ENCODE results near the gene MBD2. TPM values are rescaled to one million over a fixed set of nuclear protein-coding genes. Genes with fewer than 3 reads are reported as not detected.

The MBD2 gene, protein sequence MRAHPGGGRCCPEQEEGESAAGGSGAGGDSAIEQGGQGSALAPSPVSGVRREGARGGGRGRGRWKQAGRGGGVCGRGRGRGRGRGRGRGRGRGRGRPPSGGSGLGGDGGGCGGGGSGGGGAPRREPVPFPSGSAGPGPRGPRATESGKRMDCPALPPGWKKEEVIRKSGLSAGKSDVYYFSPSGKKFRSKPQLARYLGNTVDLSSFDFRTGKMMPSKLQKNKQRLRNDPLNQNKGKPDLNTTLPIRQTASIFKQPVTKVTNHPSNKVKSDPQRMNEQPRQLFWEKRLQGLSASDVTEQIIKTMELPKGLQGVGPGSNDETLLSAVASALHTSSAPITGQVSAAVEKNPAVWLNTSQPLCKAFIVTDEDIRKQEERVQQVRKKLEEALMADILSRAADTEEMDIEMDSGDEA
- total RNA-seq (123 TPM), polyA plus RNA-seq (ENCODE audit: insufficient read depth, low read depth, low replicate concordance) (79.1 TPM)
- long read RNA-seq, donor 1, full-length matches to known transcripts, result 12 of 31 reads
- long read RNA-seq, donor 1, partial matches to known transcripts, result 19 of 31 reads
- long read RNA-seq, donor 1, other reads (novel, unspliced or antisense), result 0 of 31 reads
- long read RNA-seq, donor 2, full-length matches to known transcripts, result 21 of 21 reads
- long read RNA-seq, donor 2, partial matches to known transcripts, result 0 of 21 reads
- long read RNA-seq, donor 2, other reads (novel, unspliced or antisense), result 0 of 21 reads
- long read RNA-seq, donor 3, full-length matches to known transcripts, result 28 of 40 reads
- long read RNA-seq, donor 3, partial matches to known transcripts, result 12 of 40 reads
- long read RNA-seq, donor 3, other reads (novel, unspliced or antisense), result 0 of 40 reads
- long read RNA-seq, donor 4, full-length matches to known transcripts, result 24 of 29 reads
- long read RNA-seq, donor 4, partial matches to known transcripts, result 0 of 29 reads
- long read RNA-seq, donor 4, other reads (novel, unspliced or antisense), result 5 of 29 reads
- long read RNA-seq, donor 5, full-length matches to known transcripts, result 2 of 2 reads
- long read RNA-seq, donor 5, partial matches to known transcripts, result 0 of 2 reads
- long read RNA-seq, donor 5, other reads (novel, unspliced or antisense), result 0 of 2 reads
- long read RNA-seq, donor 6, full-length matches to known transcripts, result 8 of 8 reads
- long read RNA-seq, donor 6, partial matches to known transcripts, result 0 of 8 reads
- long read RNA-seq, donor 6, other reads (novel, unspliced or antisense), result 0 of 8 reads
- long read RNA-seq, donor 7, full-length matches to known transcripts, result 124 of 140 reads
- long read RNA-seq, donor 7, partial matches to known transcripts, result 3 of 140 reads
- long read RNA-seq, donor 7, other reads (novel, unspliced or antisense), result 13 of 140 reads
- long read RNA-seq, donor 8, full-length matches to known transcripts, result 18 of 29 reads
- long read RNA-seq, donor 8, partial matches to known transcripts, result 11 of 29 reads
- long read RNA-seq, donor 8, other reads (novel, unspliced or antisense), result 0 of 29 reads
- long read RNA-seq, donor 9, full-length matches to known transcripts, result 5 of 5 reads
- long read RNA-seq, donor 9, partial matches to known transcripts, result 0 of 5 reads
- long read RNA-seq, donor 9, other reads (novel, unspliced or antisense), result 0 of 5 reads
- long read RNA-seq, donor 10, full-length matches to known transcripts, result 23 of 31 reads
- long read RNA-seq, donor 10, partial matches to known transcripts, result 8 of 31 reads
- long read RNA-seq, donor 10, other reads (novel, unspliced or antisense), result 0 of 31 reads

DNA sequence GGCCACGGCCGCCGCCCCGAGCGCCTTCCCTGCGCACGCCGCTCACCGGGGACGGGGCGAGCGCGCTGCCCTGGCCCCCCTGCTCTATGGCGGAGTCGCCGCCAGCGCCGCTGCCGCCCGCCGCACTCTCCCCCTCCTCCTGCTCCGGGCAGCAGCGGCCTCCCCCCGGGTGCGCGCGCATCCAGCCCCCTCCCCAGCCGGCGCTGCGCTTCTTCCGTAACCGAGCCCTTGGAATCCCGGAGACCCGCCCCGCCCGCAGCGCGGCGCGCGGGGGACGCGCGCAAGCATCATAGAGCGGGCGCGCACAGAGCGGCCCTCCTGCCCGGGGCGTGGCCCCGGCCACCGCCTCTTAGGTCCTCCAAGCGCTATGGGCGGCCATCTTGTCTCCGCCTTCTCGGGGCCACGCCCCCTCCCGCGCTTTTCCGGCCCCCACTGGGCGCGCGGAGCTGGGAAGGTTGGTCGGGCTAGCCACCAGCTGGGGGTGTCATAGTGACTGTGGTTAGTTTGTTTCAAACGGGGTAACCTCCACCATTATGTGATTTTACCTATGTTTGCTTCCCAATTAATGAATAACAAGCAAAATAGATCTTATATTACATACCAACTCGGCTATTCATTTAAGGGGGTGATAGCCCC is at the start of gene MBD2:
Gene MBD2, minus strand, starts transcription at position 291 of the 636 bp plus-strand sequence. Its CDS starts 110 bp downstream, at position 181.
- DNase-seq (peak; percentile 96 to 99 (median 98)), FAIRE-seq (peak; percentile 29)
- peaks cover 0 to 15% (median 9%) of the 10 kb centered on the region in 3 donors for H3K4me1 ChIP-seq (ENCODE audit: control insufficient read depth in 2 of 3, insufficient read depth in 2 of 3, low read depth in 1 of 3, low read length in 3 of 3)
- intact Hi-C loops (cut with DNase I), result no loop called here
- H3K4me3 ChIP-seq (ENCODE audit: low read length in 3 of 3), result peak within 1 kb of the TSS; percentile 72 to 83 (median 80)
- TF ChIP-seq, protein P1, sequence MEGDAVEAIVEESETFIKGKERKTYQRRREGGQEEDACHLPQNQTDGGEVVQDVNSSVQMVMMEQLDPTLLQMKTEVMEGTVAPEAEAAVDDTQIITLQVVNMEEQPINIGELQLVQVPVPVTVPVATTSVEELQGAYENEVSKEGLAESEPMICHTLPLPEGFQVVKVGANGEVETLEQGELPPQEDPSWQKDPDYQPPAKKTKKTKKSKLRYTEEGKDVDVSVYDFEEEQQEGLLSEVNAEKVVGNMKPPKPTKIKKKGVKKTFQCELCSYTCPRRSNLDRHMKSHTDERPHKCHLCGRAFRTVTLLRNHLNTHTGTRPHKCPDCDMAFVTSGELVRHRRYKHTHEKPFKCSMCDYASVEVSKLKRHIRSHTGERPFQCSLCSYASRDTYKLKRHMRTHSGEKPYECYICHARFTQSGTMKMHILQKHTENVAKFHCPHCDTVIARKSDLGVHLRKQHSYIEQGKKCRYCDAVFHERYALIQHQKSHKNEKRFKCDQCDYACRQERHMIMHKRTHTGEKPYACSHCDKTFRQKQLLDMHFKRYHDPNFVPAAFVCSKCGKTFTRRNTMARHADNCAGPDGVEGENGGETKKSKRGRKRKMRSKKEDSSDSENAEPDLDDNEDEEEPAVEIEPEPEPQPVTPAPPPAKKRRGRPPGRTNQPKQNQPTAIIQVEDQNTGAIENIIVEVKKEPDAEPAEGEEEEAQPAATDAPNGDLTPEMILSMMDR (IDR thresholded peaks at IDR 0.05; ENCODE audit: borderline replicate concordance, extremely low read depth, insufficient read depth), result no peak
- H3K27ac ChIP-seq (ENCODE audit: low read depth in 2 of 2, low read length in 2 of 2), result peak within 1 kb of the TSS; percentile 75 to 76
- H3K9ac ChIP-seq (ENCODE audit: low read length in 3 of 3), result peak within 1 kb of the TSS; percentile 25 to 70 (median 67)
- no peaks in the 10 kb centered on the region for H3K9me3 ChIP-seq (ENCODE audit: control insufficient read depth in 2 of 3, insufficient read depth in 1 of 3, low read length in 3 of 3)
- no peaks in the 10 kb centered on the region for H3K36me3 ChIP-seq (ENCODE audit: control insufficient read depth in 2 of 3, insufficient read depth in 3 of 3, low read length in 3 of 3)
- no peaks in the 10 kb centered on the region for H3K27me3 ChIP-seq (ENCODE audit: control insufficient read depth, insufficient read depth, low read length)

DNA sequence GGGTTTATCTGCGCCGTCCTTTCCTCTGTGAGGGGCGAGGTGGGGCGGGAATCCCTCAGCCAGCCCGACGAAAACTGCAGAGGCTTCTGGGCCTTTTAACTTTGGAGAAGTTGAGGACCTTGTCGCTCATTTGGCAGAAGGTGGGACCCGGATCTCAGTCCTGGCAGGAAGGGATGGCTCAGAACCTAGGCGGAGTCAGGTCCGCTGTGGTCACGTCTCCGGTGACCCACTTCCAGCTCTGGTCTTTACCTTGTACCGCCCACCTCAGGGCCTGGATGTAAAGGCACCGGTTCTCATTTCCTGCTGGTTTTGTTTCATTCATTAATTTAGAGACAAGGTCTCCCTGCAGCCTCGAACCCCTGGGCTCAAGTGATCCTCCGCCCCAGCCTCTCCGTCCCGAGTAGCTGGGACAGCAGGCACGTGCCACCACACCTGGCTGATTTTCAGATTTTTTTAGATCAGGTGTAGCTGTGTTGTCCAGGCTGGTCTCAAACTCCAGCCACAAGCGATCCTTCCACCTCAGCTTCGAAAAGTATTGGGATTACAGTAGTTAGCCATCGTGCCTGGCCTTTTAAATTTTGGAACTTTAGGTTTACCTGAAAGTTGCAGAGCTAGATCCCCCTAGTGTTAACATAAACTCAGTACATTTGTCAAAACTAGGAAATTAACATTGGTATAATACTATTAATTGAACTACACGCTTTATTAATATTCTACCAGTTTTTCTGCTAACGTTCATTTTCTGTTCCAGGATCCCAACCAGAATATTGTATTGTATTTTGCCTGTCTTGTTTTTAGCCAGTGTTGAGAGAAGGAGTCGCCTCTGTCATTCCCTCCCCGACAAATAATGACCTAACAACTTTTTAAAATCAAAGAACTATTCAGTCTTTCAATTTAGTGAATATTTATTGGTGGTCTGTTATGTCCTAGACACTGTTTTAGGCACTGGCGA is 45.7 kb upstream of the MBD2 start:
- H3K4me1 ChIP-seq (ENCODE audit: control insufficient read depth in 2 of 3, insufficient read depth in 2 of 3, low read depth in 1 of 3, low read length in 3 of 3), result peaks cover 0 to 6% (median 2%) of the 10 kb centered on the region in 3 donors
- H3K27ac ChIP-seq (ENCODE audit: low read depth in 2 of 2, low read length in 2 of 2), result peak overlapping the region; percentile 93 to 96
- H3K27me3 ChIP-seq (ENCODE audit: control insufficient read depth, insufficient read depth, low read length), result no peaks in the 10 kb centered on the region
- H3K9me3 ChIP-seq (ENCODE audit: control insufficient read depth in 2 of 3, insufficient read depth in 1 of 3, low read length in 3 of 3), result no peaks in the 10 kb centered on the region
- FAIRE-seq (peak; percentile 30), DNase-seq (peak in 2 of 5 donors; percentile 77 to 79)
- H3K36me3 ChIP-seq (ENCODE audit: control insufficient read depth in 2 of 3, insufficient read depth in 3 of 3, low read length in 3 of 3), result no peaks in the 10 kb centered on the region
- TF ChIP-seq, protein P1 (IDR thresholded peaks at IDR 0.05; ENCODE audit: borderline replicate concordance, extremely low read depth, insufficient read depth), result peak; percentile 40
- H3K4me3 ChIP-seq (ENCODE audit: low read length in 3 of 3), result peak overlapping the region; percentile 81 to 83 (median 82)
- intact Hi-C loops (cut with DNase I), result no loop called here
- peak overlapping the region; percentile 41 to 82 (median 63) for H3K9ac ChIP-seq (ENCODE audit: low read length in 3 of 3)
